IMR-90 (cell line): ENCODE measurements around the gene TPST1. TPM values are rescaled to one million over a fixed set of nuclear protein-coding genes. Genes with fewer than 3 reads are reported as not detected.
A peak's percentile ranks its signal among the peaks of the same experiment; 100 is the strongest.

ENCODE experiments used
- ATAC-seq: fragments of 200-7000 bp; cut with Tn5 transposase; 2 replicates; pipeline ENCODE4 v1.9.1; 2020; ENCODE audit warnings: low read depth, mild to moderate bottlenecking, moderate library complexity
- BruUV-seq: library from RNA; stranded (reverse); fragments of 400-500 nt; replicated peaks from 2 replicates; lab custom pipeline; 2021; lab: Mats Ljungman, UMichigan
- CTCF ChIA-PET: fragments of 300-600 bp; formaldehyde crosslinking; extraction: SDS; loops from one replicate; lab custom pipeline; 2021; ENCODE audit warnings: antibody characterized with exemption; lab: Yijun Ruan, JAX
- POLR2A ChIA-PET: fragments of 300-600 bp; sonication (Branson Sonifier 250); formaldehyde crosslinking; loops from one replicate; lab custom pipeline; 2022; ENCODE audit warnings: antibody characterized with exemption; ENCODE audit not compliant: unreplicated experiment; lab: Charles Lee
- DNase-seq: peaks from one replicate; pipeline ENCODE4 v3.0.0; 2013
- H2AFZ ChIP-seq: replicated peaks from 2 replicates; pipeline ENCODE3; 2013; ENCODE audit warnings: low read length, mild to moderate bottlenecking; ENCODE audit not compliant: poor library complexity
- H2AK5ac ChIP-seq: 2 replicates; pipeline ENCODE4 v1.6.1; 2013; ENCODE audit warnings: low read depth, low read length, inconsistent platforms
- H2AK9ac ChIP-seq: replicated peaks from 2 replicates; pipeline ENCODE3; 2013; ENCODE audit warnings: mild to moderate bottlenecking, low read depth, low read length, moderate library complexity; ENCODE audit not compliant: poor library complexity
- H2BK120ac ChIP-seq: 2 replicates; pipeline ENCODE4 v1.6.1; 2013; ENCODE audit warnings: low read depth, low read length, inconsistent platforms
- H2BK15ac ChIP-seq: 3 replicates; pipeline ENCODE4 v1.6.1; 2013; ENCODE audit warnings: low read depth, low read length, inconsistent platforms
- H2BK20ac ChIP-seq: 2 replicates; pipeline ENCODE4 v1.6.1; 2013; ENCODE audit warnings: low read depth, mild to moderate bottlenecking, inconsistent platforms, low read length, moderate library complexity
- H2BK5ac ChIP-seq: 2 replicates; pipeline ENCODE4 v1.6.1; 2013; ENCODE audit warnings: mild to moderate bottlenecking, low read depth, low read length, inconsistent platforms; ENCODE audit not compliant: poor library complexity, severe bottlenecking
- H3K14ac ChIP-seq: replicated peaks from 2 replicates; pipeline ENCODE4 v1.6.1; 2013; ENCODE audit warnings: low read depth, low read length, inconsistent platforms
- H3K18ac ChIP-seq: 2 replicates; pipeline ENCODE4 v1.6.1; 2013; ENCODE audit warnings: low read depth, low read length, control low read depth
- H3K23ac ChIP-seq: 2 replicates; pipeline ENCODE4 v1.6.1; 2013; ENCODE audit warnings: low read depth, low read length, inconsistent platforms
- H3K27ac ChIP-seq: 2 replicates; pipeline ENCODE4 v1.5.1; 2013; ENCODE audit warnings: mild to moderate bottlenecking, control low read depth, low read length; ENCODE audit not compliant: insufficient read depth
- H3K27me3 ChIP-seq: 2 replicates; pipeline ENCODE4 v1.6.1; 2013; ENCODE audit warnings: low read length; ENCODE audit not compliant: control insufficient read depth, insufficient read depth
- H3K36me3 ChIP-seq: 2 replicates; pipeline ENCODE4 v1.6.1; 2013; ENCODE audit warnings: low read length, mixed read lengths; ENCODE audit not compliant: control insufficient read depth, insufficient read depth
- H3K4ac ChIP-seq: 2 replicates; pipeline ENCODE4 v1.6.1; 2013; ENCODE audit warnings: low read depth, low read length, inconsistent platforms
- H3K4me1 ChIP-seq: 2 replicates; pipeline ENCODE4 v1.6.1; 2013; ENCODE audit warnings: low read length, mixed read lengths; ENCODE audit not compliant: control insufficient read depth, insufficient read depth
- H3K4me2 ChIP-seq: 2 replicates; pipeline ENCODE4 v1.6.1; 2013; ENCODE audit warnings: low read depth, mild to moderate bottlenecking, control low read depth, low read length, moderate library complexity
- H3K4me3 ChIP-seq: 2 replicates; pipeline ENCODE4 v1.5.1; 2013; ENCODE audit warnings: low read depth, mild to moderate bottlenecking, control low read depth, low read length, moderate library complexity; ENCODE audit not compliant: insufficient read depth
- H3K56ac ChIP-seq: 2 replicates; pipeline ENCODE4 v1.6.1; 2013; ENCODE audit warnings: low read length, inconsistent platforms; ENCODE audit not compliant: insufficient read depth; ENCODE audit errors: extremely low read depth
- H3K79me1 ChIP-seq, 2 experiments: 2 replicates each; pipeline ENCODE4 v1.6.1; 2013; ENCODE audit warnings: low read length in 2 of 2, inconsistent platforms in 1 of 2, low read depth in 1 of 2
- H3K9ac ChIP-seq: 2 replicates; pipeline ENCODE4 v1.6.1; 2013; ENCODE audit warnings: low read depth, low read length, control low read depth
- H3K9me1 ChIP-seq: 2 replicates; pipeline ENCODE4 v1.6.1; 2013; ENCODE audit warnings: low read length, inconsistent platforms; ENCODE audit not compliant: insufficient read depth
- H3K9me3 ChIP-seq: 2 replicates; pipeline ENCODE4 v1.6.1; 2013; ENCODE audit warnings: low read length; ENCODE audit not compliant: control insufficient read depth, insufficient read depth
- H4K20me1 ChIP-seq: 2 replicates; pipeline ENCODE4 v1.6.1; 2013; ENCODE audit warnings: low read length, inconsistent platforms; ENCODE audit not compliant: insufficient read depth
- H4K5ac ChIP-seq: 2 replicates; pipeline ENCODE4 v1.6.1; 2013; ENCODE audit warnings: mild to moderate bottlenecking, low read depth, low read length, control low read depth
- H4K8ac ChIP-seq, 2 experiments: 2 replicates each; pipeline ENCODE4 v1.6.1; 2013; ENCODE audit warnings: low read depth in 2 of 2, low read length in 2 of 2, control low read depth in 1 of 2, inconsistent platforms in 1 of 2
- H4K91ac ChIP-seq: 2 replicates; pipeline ENCODE4 v1.6.1; 2013; ENCODE audit warnings: low read depth, low read length, inconsistent platforms; ENCODE audit not compliant: insufficient read depth
- BHLHE40 ChIP-seq: fragments of 150-350 bp; IDR thresholded peaks from 2 replicates; pipeline ENCODE4 v1.6.1; 2016; ENCODE audit warnings: mild to moderate bottlenecking, low read depth, low read length
- CEBPB ChIP-seq: IDR thresholded peaks from 2 replicates; pipeline ENCODE4 v1.6.1; 2012; ENCODE audit warnings: low read depth, low read length, improper control_type of control experiment
- CHD1 ChIP-seq: IDR thresholded peaks from 2 replicates; pipeline ENCODE4 v1.6.1; 2012; ENCODE audit warnings: low read depth, low read length, improper control_type of control experiment
- FOS ChIP-seq: fragments of 150-350 bp; IDR thresholded peaks from 2 replicates; pipeline ENCODE4 v1.6.1; 2016; ENCODE audit warnings: low read depth, low read length
- MAZ ChIP-seq: IDR thresholded peaks from 2 replicates; pipeline ENCODE4 v1.6.1; 2012; ENCODE audit warnings: low read depth, mild to moderate bottlenecking, low read length, improper control_type of control experiment, moderate library complexity, borderline replicate concordance
- MXI1 ChIP-seq: IDR thresholded peaks from 2 replicates; pipeline ENCODE4 v1.6.1; 2012; ENCODE audit warnings: low read depth, mild to moderate bottlenecking, low read length, moderate library complexity, borderline replicate concordance
- NFE2L2 ChIP-seq: fragments of 150-350 bp; IDR thresholded peaks from 2 replicates; pipeline ENCODE4 v1.6.1; 2016; ENCODE audit warnings: low read depth, mild to moderate bottlenecking, low read length
- POLR2A ChIP-seq: IDR thresholded peaks from 2 replicates; pipeline ENCODE4 v1.6.1; 2012; ENCODE audit warnings: mild to moderate bottlenecking, low read depth, low read length
- RCOR1 ChIP-seq: IDR thresholded peaks from 2 replicates; pipeline ENCODE4 v1.6.1; 2012; ENCODE audit warnings: mild to moderate bottlenecking, low read length, improper control_type of control experiment; ENCODE audit not compliant: insufficient replicate concordance
- RFX5 ChIP-seq: IDR thresholded peaks from 2 replicates; pipeline ENCODE4 v1.8.0; 2012; ENCODE audit warnings: low read depth, mild to moderate bottlenecking, low read length, moderate library complexity
- SMC3 ChIP-seq: fragments of 150-350 bp; IDR thresholded peaks from 2 replicates; pipeline ENCODE4 v1.6.1; 2016; ENCODE audit warnings: low read depth, mild to moderate bottlenecking, antibody characterized with exemption, low read length, moderate library complexity
- WGBS, 2 experiments: methylation state at CpG; one replicate each; pipeline versions ENCODE4 v1.1.5 to v1.1.7; 2013; ENCODE audit warnings: missing lambda C conversion rate in 2 of 2; ENCODE audit not compliant: insufficient read length in 1 of 2; ENCODE audit errors: extremely low coverage in 2 of 2; 5-methylcytosine and 5-hydroxymethylcytosine counted together
- dilution Hi-C: fragments of 300-500 bp; cut with HindIII; formaldehyde crosslinking; loops from one replicate; pipeline ENCODE4 v1.14.3; 2018; ENCODE audit warnings: low sequenced_read_pairs; ENCODE audit not compliant: unreplicated experiment
- in situ Hi-C: fragments of 300-500 bp; cut with MboI; formaldehyde crosslinking; loops from 3 replicates; pipeline ENCODE4 v1.14.3; 2019; ENCODE audit warnings: low sequenced_read_pairs, inconsistent platforms, mixed read lengths
- intact Hi-C: fragments of 100-400 bp; cut with micrococcal nuclease; formaldehyde crosslinking; loops from 2 replicates; pipeline ENCODE4 v1.10.0; 2022
- polyA plus RNA-seq, 3 experiments: library from polyadenylated mRNA; depleted of rRNA; stranded (reverse); fragments of >200 nt; gene quantifications; 2 replicates each; pipeline ENCODE4 v1.2.3, GENCODE V29; 2012; ENCODE audit warnings: low replicate concordance in 1 of 3
- total RNA-seq: library from RNA; depleted of rRNA; stranded (reverse); fragments of >200 nt; gene quantifications from 2 replicates; pipeline ENCODE4 v1.2.3, GENCODE V29; 2012
- TF ChIP-seq, protein P1 (sequence below): fragments of 150-350 bp; IDR thresholded peaks from 2 replicates; pipeline ENCODE4 v1.6.1; 2016; ENCODE audit warnings: low read depth, mild to moderate bottlenecking, low read length, moderate library complexity, borderline replicate concordance
- TF ChIP-seq, protein P2 (sequence below): conservative IDR thresholded peaks from 2 replicates; pipeline ENCODE4 v1.5.1; 2012; ENCODE audit warnings: mild to moderate bottlenecking, low read depth, low read length, improper control_type of control experiment
- TF ChIP-seq, protein P3 (sequence below): fragments of 150-350 bp; IDR thresholded peaks from 2 replicates; pipeline ENCODE4 v1.6.1; 2017; ENCODE audit warnings: mild to moderate bottlenecking, antibody characterized with exemption, low read length, low read depth

Gene TPST1
- total and polyA plus RNA-seq, 2 of the 4 experiments (the other 2 are of a cell fraction), result 37.7 to 58.6 TPM

DNA sequence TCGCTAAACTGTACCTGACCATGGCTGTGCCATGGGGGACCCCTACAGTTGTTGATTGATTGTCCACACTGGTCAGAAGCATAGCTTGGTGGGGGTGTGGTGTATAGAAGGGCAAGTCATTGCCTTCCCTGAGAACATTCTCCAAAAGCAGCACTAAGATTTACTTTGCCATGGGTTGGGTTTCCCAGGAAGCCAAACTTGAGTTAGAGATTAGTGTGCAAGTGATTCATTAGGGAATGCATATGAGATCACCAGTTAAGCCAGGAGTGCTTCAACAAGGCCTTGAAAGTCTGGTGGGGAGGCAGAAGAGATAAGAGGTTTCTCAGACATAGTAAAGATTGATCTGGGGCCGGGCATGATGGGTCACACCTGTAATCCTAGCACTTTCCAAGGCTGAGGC is 21.4 kb upstream of the TPST1 start:
- CTCF ChIA-PET, result interaction anchor here (0.6 to 0.7 kb wide), 2 partner anchors 43 to 1631 kb away, joined by 3 to 8 read pairs; no protein-coding TSS in a partner anchor
- H2AFZ ChIP-seq, result peak overlapping the region; percentile 40
- H4K20me1 ChIP-seq, result no peaks in the 10 kb centered on the region
- H3K9me1 ChIP-seq, result no peaks in the 10 kb centered on the region
- intact Hi-C loops (no loop called here), dilution Hi-C loops (no loop called here), in situ Hi-C loops (no loop called here)
- H2BK120ac ChIP-seq, result 0 out of 2 replicates have a peak overlapping the region, but pooled peaks have one; percentile 51
- no peak overlapping the region for H4K91ac ChIP-seq
- H3K14ac ChIP-seq, result no peak overlapping the region
- H3K4me1 ChIP-seq, result peaks cover 11% of the 10 kb centered on the region
- WGBS, 2 experiments, result no CpG with 5 or more reads among the region's 2 CpGs
- H2BK20ac ChIP-seq, result no peak overlapping the region
- peaks cover 2% of the 10 kb centered on the region; the same call in 1 of the 2 replicates for H3K9me3 ChIP-seq
- H3K18ac ChIP-seq, result no peak overlapping the region; the same call in 1 of the 2 replicates
- no peak overlapping the region for H3K4ac ChIP-seq
- H3K27me3 ChIP-seq, result no peaks in the 10 kb centered on the region
- ATAC-seq (peak; percentile 92), DNase-seq (peak; percentile 96)
- H2AK5ac ChIP-seq, result peak overlapping the region; percentile 73; the same call in 1 of the 2 replicates
- TF ChIP-seq CHD1, result no peak
- TF ChIP-seq NFE2L2, result no peak; the same call in 1 of the 2 replicates
- TF ChIP-seq, protein P1, sequence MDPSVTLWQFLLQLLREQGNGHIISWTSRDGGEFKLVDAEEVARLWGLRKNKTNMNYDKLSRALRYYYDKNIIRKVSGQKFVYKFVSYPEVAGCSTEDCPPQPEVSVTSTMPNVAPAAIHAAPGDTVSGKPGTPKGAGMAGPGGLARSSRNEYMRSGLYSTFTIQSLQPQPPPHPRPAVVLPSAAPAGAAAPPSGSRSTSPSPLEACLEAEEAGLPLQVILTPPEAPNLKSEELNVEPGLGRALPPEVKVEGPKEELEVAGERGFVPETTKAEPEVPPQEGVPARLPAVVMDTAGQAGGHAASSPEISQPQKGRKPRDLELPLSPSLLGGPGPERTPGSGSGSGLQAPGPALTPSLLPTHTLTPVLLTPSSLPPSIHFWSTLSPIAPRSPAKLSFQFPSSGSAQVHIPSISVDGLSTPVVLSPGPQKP, result no peak
- TF ChIP-seq SMC3, result no peak
- TF ChIP-seq MXI1, result no peak
- TF ChIP-seq FOS, result peak; percentile 68; the same call in 1 of the 2 replicates
- TF ChIP-seq CEBPB, result peak; percentile 15; the same call in 1 of the 2 replicates
- TF ChIP-seq, protein P2, sequence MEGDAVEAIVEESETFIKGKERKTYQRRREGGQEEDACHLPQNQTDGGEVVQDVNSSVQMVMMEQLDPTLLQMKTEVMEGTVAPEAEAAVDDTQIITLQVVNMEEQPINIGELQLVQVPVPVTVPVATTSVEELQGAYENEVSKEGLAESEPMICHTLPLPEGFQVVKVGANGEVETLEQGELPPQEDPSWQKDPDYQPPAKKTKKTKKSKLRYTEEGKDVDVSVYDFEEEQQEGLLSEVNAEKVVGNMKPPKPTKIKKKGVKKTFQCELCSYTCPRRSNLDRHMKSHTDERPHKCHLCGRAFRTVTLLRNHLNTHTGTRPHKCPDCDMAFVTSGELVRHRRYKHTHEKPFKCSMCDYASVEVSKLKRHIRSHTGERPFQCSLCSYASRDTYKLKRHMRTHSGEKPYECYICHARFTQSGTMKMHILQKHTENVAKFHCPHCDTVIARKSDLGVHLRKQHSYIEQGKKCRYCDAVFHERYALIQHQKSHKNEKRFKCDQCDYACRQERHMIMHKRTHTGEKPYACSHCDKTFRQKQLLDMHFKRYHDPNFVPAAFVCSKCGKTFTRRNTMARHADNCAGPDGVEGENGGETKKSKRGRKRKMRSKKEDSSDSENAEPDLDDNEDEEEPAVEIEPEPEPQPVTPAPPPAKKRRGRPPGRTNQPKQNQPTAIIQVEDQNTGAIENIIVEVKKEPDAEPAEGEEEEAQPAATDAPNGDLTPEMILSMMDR, result no peak
- no peak for TF ChIP-seq MAZ
- TF ChIP-seq, protein P3, sequence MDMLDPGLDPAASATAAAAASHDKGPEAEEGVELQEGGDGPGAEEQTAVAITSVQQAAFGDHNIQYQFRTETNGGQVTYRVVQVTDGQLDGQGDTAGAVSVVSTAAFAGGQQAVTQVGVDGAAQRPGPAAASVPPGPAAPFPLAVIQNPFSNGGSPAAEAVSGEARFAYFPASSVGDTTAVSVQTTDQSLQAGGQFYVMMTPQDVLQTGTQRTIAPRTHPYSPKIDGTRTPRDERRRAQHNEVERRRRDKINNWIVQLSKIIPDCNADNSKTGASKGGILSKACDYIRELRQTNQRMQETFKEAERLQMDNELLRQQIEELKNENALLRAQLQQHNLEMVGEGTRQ, result no peak
- TF ChIP-seq POLR2A, result no peak
- peak; percentile 53 for TF ChIP-seq RCOR1
- 0 out of 2 replicates have a peak, but pooled peaks have one; percentile 10 for TF ChIP-seq BHLHE40
- TF ChIP-seq RFX5, result no peak
- no TSS peak for BruUV-seq
- H2AK9ac ChIP-seq, result no peak overlapping the region
- H3K27ac ChIP-seq, result peak overlapping the region; percentile 42; the same call in 1 of the 2 replicates
- H3K79me1 ChIP-seq, result no peaks in the 10 kb centered on the region
- 0 out of 3 replicates have a peak overlapping the region, but pooled peaks have one; percentile 17 for H2BK15ac ChIP-seq
- H3K4me3 ChIP-seq, result no peak overlapping the region
- H4K8ac ChIP-seq, result peak overlapping the region in 1 of 2 experiments; percentile 39; a peak in 1 of 4 replicates
- no peak overlapping the region for H3K4me2 ChIP-seq
- POLR2A ChIA-PET, result no interaction called here
- no peak overlapping the region for H3K9ac ChIP-seq
- H4K5ac ChIP-seq, result 0 out of 2 replicates have a peak overlapping the region, but pooled peaks have one; percentile 32
- no peak overlapping the region for H3K56ac ChIP-seq
- H3K23ac ChIP-seq, result no peak overlapping the region
- no peaks in the 10 kb centered on the region for H3K36me3 ChIP-seq
- peak overlapping the region; percentile 56 for H2BK5ac ChIP-seq
